ENCODE data around the gene NECTIN1.

Gene NECTIN1

GRCh38 chr11:119627286-119627685 is 101.7 kb downstream of the NECTIN1 start:
- DNase-seq, result no peak
- peaks cover 5% of the 10 kb centered on the region for H3K27me3 ChIP-seq (replicated peaks)
- no peak for TF ChIP-seq CTCF (IDR thresholded peaks at IDR 0.05; ENCODE audit: low read depth, low read length, missing control alignments)
- H3K27ac ChIP-seq, result no peak overlapping the region
- no peak overlapping the region for H3K4me3 ChIP-seq (ENCODE audit: low read depth, low read length)
- in situ Hi-C loops (cut with HindIII; ENCODE audit: low pct_ligation_motif_present, low sequenced_read_pairs), result no loop called here
- H3K36me3 ChIP-seq (replicated peaks), result no peaks in the 10 kb centered on the region

- DNase-seq, result no peak
These were observed 102.1 kb downstream of the NECTIN1 start for GRCh38 chr11:119626871-119627270.

GRCh38 chr11:119626197-119626841 is 102.7 kb downstream of the NECTIN1 start:
- no peak for DNase-seq
- Histone ChIP-seq H3K27ac (no peak overlapping the region), H3K36me3 (replicated peaks) (no peaks in the 10 kb centered on the region), H3K4me3 (ENCODE audit: low read depth, low read length) (no peak overlapping the region), H3K27me3 (replicated peaks) (peaks cover 5% of the 10 kb centered on the region)
- TF ChIP-seq CTCF (IDR thresholded peaks at IDR 0.05; ENCODE audit: low read depth, low read length, missing control alignments), result no peak
- in situ Hi-C loops (cut with HindIII; ENCODE audit: low pct_ligation_motif_present, low sequenced_read_pairs), result no loop called here

More at GRCh38 chr11:119626871-119627270, 102.1 kb downstream of the NECTIN1 start:
- Histone ChIP-seq H3K4me3 (ENCODE audit: low read depth, low read length) (no peak overlapping the region), H3K36me3 (replicated peaks) (no peaks in the 10 kb centered on the region), H3K27me3 (replicated peaks) (peaks cover 5% of the 10 kb centered on the region), H3K27ac (no peak overlapping the region)
- in situ Hi-C loops (cut with HindIII; ENCODE audit: low pct_ligation_motif_present, low sequenced_read_pairs), result no loop called here
- no peak for TF ChIP-seq CTCF (IDR thresholded peaks at IDR 0.05; ENCODE audit: low read depth, low read length, missing control alignments)

- DNase-seq, result no peak
- TF ChIP-seq CTCF (IDR thresholded peaks at IDR 0.05; ENCODE audit: low read depth, low read length, missing control alignments), result no peak
- H3K27ac ChIP-seq, result no peak overlapping the region
- H3K27me3 ChIP-seq (replicated peaks), result peaks cover 5% of the 10 kb centered on the region
- no peaks in the 10 kb centered on the region for H3K36me3 ChIP-seq (replicated peaks)
- H3K4me3 ChIP-seq (ENCODE audit: low read depth, low read length), result no peak overlapping the region
- in situ Hi-C loops (cut with HindIII; ENCODE audit: low pct_ligation_motif_present, low sequenced_read_pairs), result no loop called here
These were observed 103.6 kb downstream of the NECTIN1 start for GRCh38 chr11:119625206-119625978.

- Histone ChIP-seq H3K36me3 (replicated peaks) (no peaks in the 10 kb centered on the region), H3K27ac (no peak overlapping the region), H3K27me3 (replicated peaks) (peaks cover 5% of the 10 kb centered on the region), H3K4me3 (ENCODE audit: low read depth, low read length) (no peak overlapping the region)
- peak; percentile 11 for TF ChIP-seq CTCF (IDR thresholded peaks at IDR 0.05; ENCODE audit: low read depth, low read length, missing control alignments)
- in situ Hi-C loops (cut with HindIII; ENCODE audit: low pct_ligation_motif_present, low sequenced_read_pairs), result no loop called here
- no peak for DNase-seq
These were observed 104.4 kb downstream of the NECTIN1 start for GRCh38 chr11:119624629-119625028.

All from brain microvascular endothelial cell (primary cell).